ENCODE results near the gene CXCL5.

GRCh38 chr4:73967866-73968265 lies 30.6 kb downstream of the CXCL5 start:
- TF ChIP-seq CTCF (IDR thresholded peaks at IDR 0.05): no peak
- no peak for TF ChIP-seq POLR2A (IDR thresholded peaks at IDR 0.05)
